Natural killer cell (primary cell): ENCODE data around the gene SH3TC1. TPM values are rescaled to one million over a fixed set of nuclear protein-coding genes. Genes with fewer than 3 reads are reported as not detected.

Source experiments
- ATAC-seq, 3 donors: fragments of 150-1000 bp in 2 of 3; fragments of 200-7000 bp in 1 of 3; cut with Tn5 transposase; 1 replicate in 1 of 3; 2 replicates in 2 of 3; pipeline ENCODE4 v1.10.0; 2021; ENCODE audit warnings: mild to moderate bottlenecking in 2 of 3, moderate library complexity in 2 of 3
- DNase-seq, 2 donors: peaks; one replicate each; pipeline versions ENCODE4 v3.0.0 to v3.0.0-alpha.2; 2013 to 2021; ENCODE audit warnings: mixed read lengths in 1 of 2
- H3K27ac ChIP-seq: one replicate; pipeline ENCODE4 v1.5.1; 2013; ENCODE audit warnings: mild to moderate bottlenecking, low read length
- H3K27me3 ChIP-seq: one replicate; pipeline ENCODE4 v1.6.1; 2013; ENCODE audit warnings: low read length; ENCODE audit not compliant: control insufficient read depth, insufficient read depth
- H3K36me3 ChIP-seq: one replicate; pipeline ENCODE4 v1.6.1; 2013; ENCODE audit warnings: low read length; ENCODE audit not compliant: control insufficient read depth, insufficient read depth
- H3K4me1 ChIP-seq: one replicate; pipeline ENCODE4 v1.6.1; 2013; ENCODE audit warnings: low read length; ENCODE audit not compliant: control insufficient read depth, insufficient read depth
- H3K4me3 ChIP-seq: one replicate; pipeline ENCODE4 v1.5.1; 2013; ENCODE audit warnings: low read length
- H3K9me3 ChIP-seq: one replicate; pipeline ENCODE4 v1.6.1; 2013; ENCODE audit warnings: low read length; ENCODE audit not compliant: control insufficient read depth, insufficient read depth
- H3K27ac Mint-ChIP-seq, 2 donors: one replicate each; pipeline ENCODE4 v1.8.0; 2022; ENCODE audit warnings: mild to moderate bottlenecking in 2 of 2, mixed read lengths in 2 of 2, moderate library complexity in 1 of 2
- H3K27me3 Mint-ChIP-seq, 2 donors: one replicate each; pipeline ENCODE4 v1.8.0; 2022; ENCODE audit warnings: low read depth in 2 of 2, mixed read lengths in 2 of 2
- H3K36me3 Mint-ChIP-seq: one replicate; pipeline ENCODE4 v1.8.0; 2022; ENCODE audit warnings: mixed read lengths
- H3K4me1 Mint-ChIP-seq, 2 donors: one replicate each; pipeline ENCODE4 v1.8.0; 2022; ENCODE audit warnings: mixed read lengths in 2 of 2
- H3K4me3 Mint-ChIP-seq: one replicate; pipeline ENCODE4 v1.8.0; 2022; ENCODE audit warnings: mild to moderate bottlenecking, moderate library complexity, mixed read lengths
- H3K9me3 Mint-ChIP-seq, 2 donors: one replicate each; pipeline ENCODE4 v1.8.0; 2022; ENCODE audit warnings: mixed read lengths in 2 of 2
- CTCF ChIP-seq: fragments of 200-600 bp; IDR thresholded peaks from one replicate; pipeline ENCODE4 v1.8.0; 2022; ENCODE audit warnings: antibody characterized with exemption
- WGBS: methylation state at CpG from one replicate; pipeline ENCODE4 v1.1.7; 2013; ENCODE audit warnings: missing lambda C conversion rate; ENCODE audit not compliant: insufficient coverage; 5-methylcytosine and 5-hydroxymethylcytosine counted together
- intact Hi-C: fragments of 100-400 bp; cut with micrococcal nuclease; formaldehyde crosslinking; loops from one replicate; pipeline ENCODE4 v1.14.2; 2022
- total RNA-seq, 4 donors: library from RNA; stranded (reverse); fragments of 120-200 nt in 1 of 4; gene quantifications; one replicate each; pipeline versions ENCODE4 v1.2.3 to v1.2.4, GENCODE V29; 2013 to 2022

Gene SH3TC1
- total RNA-seq, 3 donors from 2014 or later (not counting 1 experiment from before 2014, with no cell fraction given): 50.1 to 61.7 (median 54.9) TPM

GRCh38 chr4:8222609-8223388 is 23.7 kb downstream of the SH3TC1 start:
- Mint-ChIP-seq H3K4me3 (no peak overlapping the region), H3K36me3 (no peaks in the 10 kb centered on the region)

GRCh38 chr4:8224267-8224974 is 25.3 kb downstream of the SH3TC1 start:
- no peak for DNase-seq
- no peaks in the 10 kb centered on the region for H3K27me3 ChIP-seq
- H3K36me3 ChIP-seq: peaks cover 34% of the 10 kb centered on the region
- H3K9me3 Mint-ChIP-seq: no peaks in the 10 kb centered on the region
- TF ChIP-seq CTCF: no peak
- no peaks in the 10 kb centered on the region for H3K9me3 ChIP-seq
- H3K27ac Mint-ChIP-seq: no peak overlapping the region
- H3K27ac ChIP-seq: no peak overlapping the region
- no peak overlapping the region for H3K4me3 ChIP-seq
- peaks cover 0 to 16% of the 10 kb centered on the region in 2 donors for H3K4me1 Mint-ChIP-seq
- peaks cover 48% of the 10 kb centered on the region for H3K4me1 ChIP-seq
- no peaks in the 10 kb centered on the region for H3K27me3 Mint-ChIP-seq
- WGBS: 66% methylated on average over 12 of the region's 12 CpGs
- H3K36me3 Mint-ChIP-seq: no peaks in the 10 kb centered on the region
- no peak for ATAC-seq
- H3K4me3 Mint-ChIP-seq: no peak overlapping the region
- intact Hi-C loops: no loop called here

More at GRCh38 chr4:8222609-8223388, 23.7 kb downstream of the SH3TC1 start:
- 95% methylated on average over 15 of the region's 15 CpGs for WGBS
- no peak for TF ChIP-seq CTCF
- H3K4me1 Mint-ChIP-seq: peaks cover 0 to 4% of the 10 kb centered on the region in 2 donors
- H3K27ac Mint-ChIP-seq: no peak overlapping the region
- H3K9me3 ChIP-seq: no peaks in the 10 kb centered on the region
- H3K27ac ChIP-seq: no peak overlapping the region
- no peak overlapping the region for H3K4me3 ChIP-seq
- H3K27me3 Mint-ChIP-seq: no peaks in the 10 kb centered on the region
- no peak for ATAC-seq
- peaks cover 32% of the 10 kb centered on the region for H3K4me1 ChIP-seq
- no peaks in the 10 kb centered on the region for H3K9me3 Mint-ChIP-seq
- H3K27me3 ChIP-seq: no peaks in the 10 kb centered on the region
- DNase-seq: no peak
- H3K36me3 ChIP-seq: peaks cover 35% of the 10 kb centered on the region
- intact Hi-C loops: no loop called here

GRCh38 chr4:8224975-8225625 is 26.0 kb downstream of the SH3TC1 start:
- no peaks in the 10 kb centered on the region for H3K27me3 Mint-ChIP-seq
- H3K9me3 ChIP-seq: no peaks in the 10 kb centered on the region
- H3K27ac Mint-ChIP-seq: no peak overlapping the region
- H3K4me1 ChIP-seq: peaks cover 49% of the 10 kb centered on the region
- intact Hi-C loops: no loop called here
- H3K27me3 ChIP-seq: no peaks in the 10 kb centered on the region
- no peak overlapping the region for H3K4me3 ChIP-seq
- no peak for ATAC-seq
- H3K27ac ChIP-seq: no peak overlapping the region
- WGBS: 36% methylated on average over 12 of the region's 12 CpGs
- DNase-seq: no peak
- no peak for TF ChIP-seq CTCF
- no peaks in the 10 kb centered on the region for H3K9me3 Mint-ChIP-seq
- H3K4me1 Mint-ChIP-seq: peaks cover 0 to 15% of the 10 kb centered on the region in 2 donors
- H3K36me3 Mint-ChIP-seq: no peaks in the 10 kb centered on the region
- H3K36me3 ChIP-seq: peaks cover 31% of the 10 kb centered on the region
- H3K4me3 Mint-ChIP-seq: no peak overlapping the region
